GM20000 (cell line): Measurements from ENCODE around the gene LIPG.
"Not testable (repeated sequence)": the region's sequence is repeated elsewhere in the genome, so short reads cannot be mapped to it uniquely, and the experiment has no call there.

ENCODE experiments used
- DNase-seq: peaks from one replicate; pipeline ENCODE4 v3.0.0; 2012; ENCODE audit warnings: low spot score
- TF ChIP-seq, protein P1 (sequence below): IDR thresholded peaks from 2 replicates; pipeline ENCODE4 v1.5.1; 2012; ENCODE audit warnings: mild to moderate bottlenecking, control low read depth; ENCODE audit errors: extremely low read depth, missing control alignments

Gene LIPG

GRCh38 chr18:49561289-49562193 is at the start of gene LIPG:
TSS of gene LIPG (plus strand) at chr18:49562057. CDS start at chr18:49562309, 252 bp downstream.
- DNase-seq = peak; percentile 76

GRCh38 chr18:49512876-49513275 is 49.0 kb upstream of the LIPG start:
- DNase-seq = not testable (repeated sequence)

More at GRCh38 chr18:49561289-49562193, at the start of gene LIPG:
- TF ChIP-seq, protein P1, sequence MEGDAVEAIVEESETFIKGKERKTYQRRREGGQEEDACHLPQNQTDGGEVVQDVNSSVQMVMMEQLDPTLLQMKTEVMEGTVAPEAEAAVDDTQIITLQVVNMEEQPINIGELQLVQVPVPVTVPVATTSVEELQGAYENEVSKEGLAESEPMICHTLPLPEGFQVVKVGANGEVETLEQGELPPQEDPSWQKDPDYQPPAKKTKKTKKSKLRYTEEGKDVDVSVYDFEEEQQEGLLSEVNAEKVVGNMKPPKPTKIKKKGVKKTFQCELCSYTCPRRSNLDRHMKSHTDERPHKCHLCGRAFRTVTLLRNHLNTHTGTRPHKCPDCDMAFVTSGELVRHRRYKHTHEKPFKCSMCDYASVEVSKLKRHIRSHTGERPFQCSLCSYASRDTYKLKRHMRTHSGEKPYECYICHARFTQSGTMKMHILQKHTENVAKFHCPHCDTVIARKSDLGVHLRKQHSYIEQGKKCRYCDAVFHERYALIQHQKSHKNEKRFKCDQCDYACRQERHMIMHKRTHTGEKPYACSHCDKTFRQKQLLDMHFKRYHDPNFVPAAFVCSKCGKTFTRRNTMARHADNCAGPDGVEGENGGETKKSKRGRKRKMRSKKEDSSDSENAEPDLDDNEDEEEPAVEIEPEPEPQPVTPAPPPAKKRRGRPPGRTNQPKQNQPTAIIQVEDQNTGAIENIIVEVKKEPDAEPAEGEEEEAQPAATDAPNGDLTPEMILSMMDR = no peak

GRCh38 chr18:49514577-49514976 is 47.3 kb upstream of the LIPG start:
- TF ChIP-seq, protein P1 = no peak
- DNase-seq = no peak

- DNase-seq = not testable (repeated sequence)
Observed at GRCh38 chr18:49515003-49515402, 46.9 kb upstream of the LIPG start.

- TF ChIP-seq, protein P1 = no peak
- no peak for DNase-seq
Observed at GRCh38 chr18:49515516-49515915, 46.3 kb upstream of the LIPG start.

- TF ChIP-seq, protein P1 = no peak
- DNase-seq = no peak
Observed at GRCh38 chr18:49517483-49517882, 44.4 kb upstream of the LIPG start.

- TF ChIP-seq, protein P1 = no peak
- DNase-seq = no peak
Observed at GRCh38 chr18:49519101-49519971, 42.5 kb upstream of the LIPG start.

- TF ChIP-seq, protein P1 = no peak
- DNase-seq = no peak
Observed at GRCh38 chr18:49520661-49521145, 41.2 kb upstream of the LIPG start.
